ENCODE results near the gene DNMT3A.
"Not testable (repeated sequence)": the region's sequence is repeated elsewhere in the genome, so short reads cannot be mapped to it uniquely, and the experiment has no call there.

The DNMT3A gene

DNA sequence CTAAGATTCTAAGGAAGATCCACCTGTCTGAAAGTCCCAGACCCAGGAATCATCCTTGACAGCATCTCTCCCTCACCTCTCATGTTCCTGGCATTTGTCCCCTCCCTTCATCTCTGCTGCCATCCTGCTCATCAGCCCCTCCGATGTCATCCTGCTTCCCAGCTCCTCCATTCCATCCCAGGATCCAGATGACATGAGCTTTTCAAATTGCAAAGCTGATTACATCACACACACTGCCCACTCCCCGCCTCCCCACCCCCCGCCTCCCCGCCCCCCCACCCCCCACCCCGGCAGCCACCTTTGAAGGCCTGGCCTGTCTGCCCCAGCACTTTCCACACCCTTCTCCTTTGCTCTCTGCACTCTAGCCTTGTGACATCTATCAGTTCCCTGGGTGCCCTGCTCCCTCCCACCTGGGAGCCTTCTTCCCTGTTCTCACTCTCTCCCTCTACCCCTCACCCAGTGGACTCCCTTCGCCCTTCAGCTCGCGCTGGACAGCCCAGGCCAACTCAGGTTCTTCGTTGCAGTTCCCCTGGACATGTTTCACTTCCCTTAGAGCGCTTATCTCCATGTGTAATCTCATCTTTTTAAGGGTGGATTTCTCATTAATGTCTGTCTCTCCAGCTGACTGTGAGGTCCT lies 61.6 kb downstream of the DNMT3A start:
- DNase-seq = no peak

DNA sequence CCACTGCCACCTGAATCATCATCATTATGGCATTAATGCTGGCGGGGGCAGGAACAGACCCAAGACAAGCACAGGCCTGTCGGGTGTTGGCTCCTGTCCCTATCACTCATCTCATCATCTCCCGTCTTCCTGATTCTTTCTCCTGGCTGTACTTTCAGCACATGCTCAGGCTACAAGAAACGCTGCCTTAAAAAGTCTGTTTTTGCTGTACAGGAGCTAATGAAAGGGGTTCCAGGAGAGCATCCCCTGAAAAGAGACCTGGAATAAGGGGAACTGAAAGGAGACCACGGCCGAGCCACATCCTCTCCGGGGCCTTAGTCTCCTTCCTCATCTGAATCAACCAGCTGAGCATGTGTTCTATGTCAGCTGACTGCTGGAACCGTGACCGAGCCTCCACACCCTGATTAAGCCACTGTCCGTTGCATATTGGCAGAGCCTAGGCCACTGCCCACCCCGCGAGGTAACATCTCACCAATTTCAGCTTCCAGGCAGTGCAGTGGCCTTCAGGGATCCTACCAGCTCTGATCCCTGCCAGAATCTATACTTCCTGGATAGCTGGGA lies 62.6 kb downstream of the DNMT3A start:
- no peak for DNase-seq

DNA sequence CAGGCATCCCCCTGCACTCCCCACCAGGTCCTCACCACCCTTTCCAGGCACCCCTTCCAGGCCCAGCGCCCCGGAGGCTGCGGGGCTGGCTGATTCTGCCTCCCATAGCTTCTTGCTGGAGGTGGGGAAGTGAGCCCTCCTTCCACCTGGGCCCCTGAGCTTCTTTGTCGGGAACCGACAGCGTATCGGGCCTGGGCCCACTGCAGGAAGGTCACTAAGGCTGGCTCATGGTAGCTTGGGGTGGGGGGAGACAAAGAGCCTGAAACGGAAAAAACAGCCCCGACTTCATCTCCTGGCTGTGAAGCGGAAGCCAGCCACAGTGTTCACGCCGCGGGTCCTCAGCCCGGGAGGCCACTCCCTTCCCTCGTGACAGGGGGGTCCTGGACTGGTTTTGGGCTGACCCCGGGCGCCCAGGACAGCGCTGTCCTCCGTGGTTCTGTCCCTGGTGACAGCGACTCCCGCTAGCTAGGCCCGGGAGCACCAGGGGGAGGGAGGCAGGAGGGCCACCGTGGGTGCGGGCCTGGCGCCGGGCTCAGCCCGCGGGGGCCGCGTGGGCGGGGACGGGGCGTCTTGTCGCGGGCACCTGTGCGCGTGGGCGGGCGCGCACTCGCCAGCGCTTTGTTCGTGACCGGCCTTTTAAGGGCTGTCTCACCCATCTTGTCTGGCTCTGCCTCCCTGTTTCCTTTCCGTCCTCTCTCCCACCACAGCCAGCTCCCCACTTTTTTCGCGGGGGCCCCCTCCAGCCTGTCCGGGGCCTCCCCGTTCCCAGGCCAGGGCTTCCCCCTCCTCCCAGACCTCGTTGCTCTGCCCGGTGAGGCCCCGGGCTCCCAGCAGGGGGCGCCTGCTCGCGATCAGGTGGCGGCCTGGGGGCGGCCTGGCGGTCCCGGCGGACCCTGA lies 64.9 kb downstream of the DNMT3A start:
- peak; percentile 67 for DNase-seq

DNA sequence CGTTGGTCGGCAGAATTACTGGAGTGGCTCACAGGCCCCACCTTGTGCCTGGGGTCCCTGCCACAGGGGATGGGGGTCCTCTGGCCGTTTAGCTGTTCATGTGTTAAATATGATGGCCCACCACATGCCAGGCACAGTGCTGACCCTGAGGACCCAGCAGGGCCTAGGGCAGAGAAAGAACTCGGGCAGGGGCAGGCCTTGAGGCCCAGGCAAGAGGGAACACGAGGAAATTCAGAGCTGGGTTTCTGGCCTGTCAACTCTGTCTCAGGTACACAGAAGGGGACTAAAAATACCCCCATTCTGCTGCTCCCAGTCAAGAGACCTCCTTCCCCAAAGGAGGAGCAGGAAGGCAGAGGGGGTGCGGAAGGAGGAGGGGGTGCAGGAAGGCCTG lies 66.2 kb downstream of the DNMT3A start:
- no peak for DNase-seq

DNA sequence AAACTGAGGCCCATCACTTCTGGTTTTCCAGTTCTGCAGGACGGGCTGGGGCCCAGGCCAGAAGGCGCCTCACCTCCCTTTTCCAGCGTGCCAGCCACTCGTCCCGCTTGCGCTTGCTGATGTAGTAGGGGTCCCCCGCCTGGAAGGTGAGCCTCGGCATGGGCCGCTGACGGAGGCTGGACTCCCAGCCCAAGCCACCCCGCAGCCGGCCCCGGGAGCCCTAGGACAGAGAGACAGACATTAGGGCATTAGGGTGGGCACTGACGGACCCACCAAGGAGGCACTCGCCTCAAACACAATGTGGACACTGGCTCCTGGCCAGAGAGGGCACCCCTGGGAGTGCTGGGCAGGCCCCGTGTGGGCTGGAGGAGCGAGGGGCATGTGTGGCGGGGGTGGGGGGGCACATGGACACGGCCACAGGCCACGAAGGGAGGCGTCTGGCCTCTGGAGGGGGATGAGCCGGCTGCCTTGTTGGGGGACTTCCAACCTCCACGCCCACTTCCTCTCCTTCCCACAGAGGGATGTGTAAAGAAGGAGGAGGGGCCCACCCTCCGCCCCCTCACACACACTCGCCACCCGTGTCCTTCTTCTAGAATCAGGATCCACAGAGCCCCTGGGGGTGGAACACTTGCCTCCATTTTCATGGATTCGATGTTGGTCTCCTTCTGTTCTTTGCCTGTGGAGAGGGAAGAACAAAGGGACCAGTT lies 66.7 kb downstream of the DNMT3A start:
- DNase-seq = peak; percentile 54

DNA sequence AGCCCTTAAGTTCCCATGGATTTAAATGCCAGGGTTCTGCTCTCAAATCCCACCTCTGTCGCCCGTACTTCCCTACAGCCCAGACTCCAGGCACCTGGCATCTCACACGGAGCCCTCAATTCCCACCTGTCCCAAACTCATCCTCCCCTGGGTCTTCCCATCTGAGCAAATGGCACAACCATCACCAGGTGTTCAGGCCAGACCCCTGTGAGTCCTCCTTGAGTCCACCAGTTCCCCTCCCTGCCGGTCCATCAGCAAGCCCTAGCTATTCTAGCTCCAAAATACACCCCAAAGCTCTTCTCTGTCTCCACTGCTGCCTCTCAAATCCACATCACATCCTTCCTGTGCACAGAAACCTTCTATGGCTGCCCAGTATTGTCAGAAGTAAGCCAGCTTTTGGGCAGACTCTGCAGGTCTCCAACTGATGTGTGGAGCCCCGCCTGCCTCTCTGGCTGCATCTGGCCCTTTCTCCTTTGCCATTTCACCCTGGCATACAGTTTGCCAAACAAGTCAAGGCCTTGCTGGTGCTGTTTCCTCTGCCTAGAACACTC lies 67.7 kb downstream of the DNMT3A start:
- DNase-seq = no peak

DNA sequence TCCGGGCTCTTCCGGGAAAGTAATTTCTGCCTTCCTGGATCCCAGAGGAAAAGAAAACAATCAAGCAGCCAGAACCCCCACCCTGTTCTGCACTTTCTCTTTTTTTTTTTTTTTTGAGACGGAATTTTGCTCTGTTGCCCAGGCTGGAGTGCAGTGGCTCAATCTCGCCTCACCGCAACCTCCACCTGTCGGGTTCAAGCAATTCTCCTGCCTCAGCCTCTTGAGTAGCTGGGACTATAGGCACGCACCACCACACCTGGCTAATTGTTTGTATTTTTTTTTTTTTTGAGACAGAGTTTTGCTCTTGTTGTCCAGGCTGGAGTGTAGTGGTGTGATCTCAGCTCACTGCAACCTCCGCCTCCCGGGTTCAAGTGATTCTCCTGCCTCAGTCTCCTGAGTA lies 69.0 kb downstream of the DNMT3A start:
- not testable (repeated sequence) for DNase-seq

DNA sequence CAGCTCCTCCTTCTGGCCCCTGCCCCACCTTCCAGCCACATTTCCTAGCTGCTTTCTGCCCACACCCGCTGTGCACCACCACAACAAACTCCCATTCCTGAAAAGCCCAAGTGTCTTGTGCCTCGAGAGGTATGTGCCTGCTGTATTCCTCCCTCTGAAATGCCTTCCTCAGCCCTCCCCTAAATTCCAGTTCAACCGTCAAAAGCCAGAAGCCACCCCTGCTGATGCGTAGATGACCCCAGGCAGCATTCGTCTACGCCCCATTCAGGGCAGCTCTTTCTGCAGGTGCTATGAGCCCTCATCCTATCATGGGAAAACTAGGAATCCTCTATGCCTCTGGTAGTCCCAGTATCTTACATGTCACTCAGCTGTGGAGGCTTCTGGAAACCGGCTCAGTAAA lies 71.7 kb downstream of the DNMT3A start:
- no peak for DNase-seq

DNA sequence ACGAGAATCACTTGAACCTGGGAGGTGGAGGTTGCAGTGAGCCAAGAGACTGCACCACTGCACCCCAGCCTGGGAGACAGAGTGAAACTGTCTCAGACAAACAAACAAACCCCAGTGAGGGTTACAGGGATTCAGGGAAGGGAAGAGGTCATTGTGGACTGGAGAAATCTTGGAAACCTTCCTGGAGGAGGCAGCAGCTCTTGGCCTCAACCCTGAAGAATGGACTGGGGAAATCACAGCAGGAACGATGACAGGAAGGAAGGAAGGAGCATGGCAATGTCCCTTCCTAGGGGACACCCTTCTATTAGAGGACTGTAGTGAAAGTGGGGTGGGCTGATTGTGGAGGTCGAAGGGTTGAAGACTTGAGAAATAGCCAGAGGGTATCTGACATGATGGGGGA lies 72.5 kb downstream of the DNMT3A start:
- no peak for DNase-seq

DNA sequence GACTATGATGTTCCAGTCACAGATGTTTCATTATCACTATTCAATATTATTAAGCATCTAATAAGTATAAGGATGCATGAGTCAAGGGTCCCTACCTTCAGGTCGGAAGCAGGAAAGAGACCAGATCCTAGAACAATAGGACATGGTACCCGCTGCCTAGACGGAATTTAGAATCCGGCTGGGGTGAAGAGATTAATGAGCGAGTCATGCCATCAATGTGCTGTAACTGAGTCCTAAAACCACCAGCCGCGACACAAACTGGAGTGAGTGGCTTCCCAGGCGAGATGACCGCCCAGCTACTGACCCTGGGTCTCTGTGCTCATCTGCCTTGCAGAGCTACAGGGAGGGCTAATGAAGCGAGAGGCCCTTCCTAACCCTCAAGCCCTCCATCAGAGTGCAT lies 73.6 kb downstream of the DNMT3A start:
- DNase-seq = no peak

DNA sequence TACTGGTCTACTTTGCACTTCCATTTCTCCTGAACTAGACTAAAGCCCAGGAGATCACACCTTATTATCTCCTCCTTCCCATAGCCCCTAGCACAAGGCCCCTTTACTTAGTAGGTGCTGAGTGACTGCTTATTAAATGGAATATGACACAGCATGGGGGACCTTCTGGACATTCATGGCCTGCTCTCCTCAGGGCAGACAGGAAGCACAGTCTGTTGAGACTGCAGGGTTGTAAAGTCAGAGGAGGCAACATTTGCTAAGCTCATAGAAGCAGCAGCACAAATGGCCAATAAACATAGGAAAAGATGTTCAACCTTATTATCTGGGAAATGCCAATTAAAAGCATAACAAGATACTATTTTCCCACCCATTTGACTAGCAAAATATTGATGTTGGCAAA lies 75.3 kb downstream of the DNMT3A start:
- no peak for DNase-seq

DNA sequence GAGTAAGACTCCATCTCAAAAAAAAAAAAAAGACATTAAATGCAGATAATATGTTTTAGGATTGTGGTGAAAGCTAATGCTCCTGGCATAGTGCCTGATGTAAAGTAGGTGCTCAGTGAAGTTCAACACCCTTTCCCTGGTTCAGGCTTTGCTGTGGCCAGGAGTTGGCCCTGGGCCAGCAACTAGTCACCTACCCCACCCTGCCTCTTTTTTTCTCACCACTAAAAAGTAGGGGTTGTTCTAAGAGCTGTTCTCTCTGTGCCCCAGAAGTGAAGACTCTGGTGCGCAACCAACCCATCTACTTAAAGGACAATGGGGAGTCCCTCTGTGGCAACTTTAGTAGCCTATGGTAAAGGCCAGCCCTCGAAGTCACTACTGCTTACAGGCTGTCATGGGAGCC lies 75.9 kb downstream of the DNMT3A start:
- no peak for DNase-seq

DNA sequence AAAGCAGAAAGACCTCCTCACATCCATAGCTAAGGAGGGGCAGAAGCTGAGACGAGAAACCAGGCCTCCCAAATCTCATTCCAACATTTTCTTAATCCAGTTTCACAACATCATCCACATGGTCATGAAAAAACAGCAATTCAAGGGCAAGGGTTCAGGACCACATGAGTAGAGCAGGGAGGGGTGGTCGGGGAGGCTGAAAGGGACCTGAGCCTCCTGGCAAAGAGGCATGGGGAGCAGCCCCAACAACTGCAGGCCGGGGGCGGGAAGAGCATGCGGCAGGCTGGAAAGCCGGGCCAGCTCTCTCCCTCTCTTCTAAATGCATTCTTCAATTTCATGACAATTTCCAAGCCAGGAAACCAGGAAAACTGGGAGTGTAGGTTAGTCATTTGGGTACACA lies 76.7 kb downstream of the DNMT3A start:
- DNase-seq = no peak

DNA sequence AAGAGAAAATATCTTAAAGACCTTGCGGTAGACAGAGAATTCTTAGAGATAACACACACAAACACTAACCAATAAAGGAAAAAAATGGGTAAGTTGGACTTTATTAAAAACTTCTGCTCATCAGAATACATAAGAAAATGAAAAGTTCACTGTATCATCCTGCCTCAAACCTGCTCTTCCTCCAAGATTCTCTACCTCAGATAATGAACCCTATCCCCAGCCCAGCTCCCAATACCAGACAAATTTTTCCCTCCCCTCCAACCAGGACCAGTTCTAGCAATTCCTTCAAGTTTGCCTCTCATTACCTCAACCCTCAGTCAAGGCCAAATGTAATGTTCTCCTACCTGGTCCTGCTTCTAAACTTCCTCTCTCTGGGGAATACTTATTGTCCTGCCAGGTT lies 79.4 kb downstream of the DNMT3A start:
- no peak for DNase-seq

DNA sequence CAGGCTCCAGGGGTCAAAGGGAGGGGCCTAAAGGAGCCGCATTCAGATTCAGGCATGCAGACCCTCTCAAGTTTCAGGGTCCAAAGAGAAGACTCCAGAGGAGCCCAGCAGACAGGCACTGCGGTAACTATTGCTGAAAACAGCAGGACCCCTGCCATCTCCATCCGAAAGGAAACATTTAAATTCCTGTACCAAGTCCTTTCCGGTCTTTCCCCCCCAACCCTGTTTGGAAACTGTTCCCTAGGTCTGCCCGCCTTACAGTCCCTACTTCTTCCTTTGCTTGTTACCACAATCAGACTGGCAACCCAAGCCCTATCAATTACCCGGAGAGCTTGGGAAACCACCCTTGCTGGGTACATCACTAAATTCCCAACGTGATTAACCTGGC lies 82.0 kb downstream of the DNMT3A start:
- no peak for DNase-seq

DNA sequence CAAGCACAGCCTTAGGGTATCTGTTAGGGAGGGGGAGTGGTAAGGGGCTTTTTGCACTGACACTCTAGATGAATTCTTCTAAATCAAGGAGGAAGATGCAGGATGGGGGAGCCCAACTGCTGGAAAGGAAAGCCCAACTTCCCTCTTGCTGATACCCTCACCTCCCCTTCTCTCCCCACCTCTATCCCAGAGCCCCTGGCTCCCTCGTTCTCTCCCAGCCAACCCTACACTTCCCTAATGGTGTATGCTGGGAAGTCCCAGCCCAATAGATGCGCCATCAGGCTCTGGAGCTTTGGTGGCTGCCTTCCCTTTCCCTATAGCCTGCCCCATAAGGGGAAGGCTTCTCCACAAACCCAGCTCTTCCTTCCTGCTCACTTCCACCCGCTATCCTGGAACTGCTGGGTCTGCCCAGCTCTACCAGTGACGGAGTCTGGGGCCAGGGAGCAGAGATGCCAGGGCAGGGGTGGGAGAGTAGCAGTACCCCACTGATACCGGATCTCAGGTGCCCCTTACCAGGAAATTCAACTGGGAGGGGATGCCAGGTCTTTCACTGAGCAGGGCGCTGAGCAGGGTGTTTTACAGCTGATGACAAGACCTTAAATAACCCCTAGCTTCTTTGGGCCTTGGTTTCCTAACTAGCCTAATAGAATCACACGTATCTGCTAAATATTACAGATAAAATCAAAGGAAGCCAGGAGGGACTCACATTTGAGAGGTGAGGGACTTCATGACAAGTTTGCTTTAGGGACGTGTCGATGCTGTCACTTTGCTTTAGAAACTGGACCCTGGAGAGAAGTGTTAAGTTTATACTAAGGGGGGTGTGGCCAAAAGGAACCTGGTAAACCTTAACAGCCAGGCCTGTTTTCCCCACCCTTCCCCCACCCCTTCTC lies 82.6 kb downstream of the DNMT3A start:
- no peak for DNase-seq

DNA sequence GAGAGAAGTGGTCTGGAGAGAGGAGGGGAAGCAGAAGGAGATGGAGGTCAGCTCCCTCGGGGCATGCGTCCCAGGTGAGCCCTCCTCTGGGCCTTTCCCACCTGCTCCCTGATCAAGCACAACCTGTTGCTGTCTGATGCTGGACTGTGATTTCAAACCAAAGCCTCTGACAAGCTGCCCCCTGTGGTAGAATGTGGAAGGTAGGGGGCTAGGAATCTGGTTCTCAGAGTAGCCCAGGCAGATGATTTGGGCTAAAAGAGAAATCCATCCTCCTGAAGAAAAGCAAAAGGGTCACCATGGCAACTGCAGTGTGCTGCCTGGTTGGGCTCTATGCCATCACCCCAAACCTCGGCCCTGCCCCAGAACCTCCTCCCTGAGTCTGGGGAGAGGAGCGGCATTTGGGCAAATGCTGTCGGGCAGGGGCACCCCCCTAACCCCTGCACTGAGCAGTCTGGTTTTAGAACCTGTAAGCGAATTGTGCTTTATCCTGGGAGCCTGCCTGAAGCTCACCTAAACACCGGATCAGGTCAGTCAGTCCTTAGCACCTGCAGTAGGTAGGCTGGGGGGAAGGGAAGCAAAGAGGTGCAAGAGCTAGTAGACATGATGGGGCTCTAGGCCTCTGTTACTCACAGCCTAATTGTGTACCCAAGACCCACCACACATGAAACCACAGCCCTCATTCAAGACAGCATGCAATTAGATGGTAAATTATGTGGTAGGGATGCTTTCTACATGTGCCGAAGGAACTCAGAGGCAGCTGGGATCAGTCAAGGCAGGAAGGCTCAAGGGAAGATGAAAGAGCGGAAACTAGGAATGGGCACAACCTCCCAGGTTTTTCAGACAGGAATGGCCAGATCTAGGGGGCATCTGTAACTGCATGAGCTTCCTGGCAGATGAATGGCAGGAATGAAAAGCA lies 83.5 kb downstream of the DNMT3A start:
- DNase-seq = no peak

DNA sequence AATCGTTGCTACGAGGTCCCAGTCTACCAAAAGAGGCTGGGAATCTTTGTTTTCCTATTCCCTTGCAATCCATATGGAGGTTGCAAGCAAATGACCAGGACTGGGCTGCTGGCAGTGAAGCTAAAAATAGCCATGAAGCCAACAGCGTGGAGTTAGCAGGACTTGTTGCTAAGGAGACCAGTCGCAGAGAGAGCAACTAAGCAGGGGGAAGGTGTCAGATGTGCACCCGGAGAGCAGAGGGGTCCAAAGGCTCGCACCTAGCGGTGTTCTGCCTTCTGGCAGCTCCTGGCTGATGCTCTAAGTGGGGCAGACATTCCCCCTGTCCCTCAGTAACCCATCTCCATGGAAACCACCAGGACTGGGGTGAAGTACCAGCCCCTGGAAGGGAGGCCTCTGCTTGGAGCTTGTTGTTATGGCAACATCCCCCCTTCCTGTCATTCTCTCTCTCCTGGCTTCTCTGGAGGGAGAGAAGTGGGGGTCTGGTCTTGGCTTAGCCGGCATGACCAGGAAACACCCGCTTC lies 84.6 kb downstream of the DNMT3A start:
- no peak for DNase-seq

DNA sequence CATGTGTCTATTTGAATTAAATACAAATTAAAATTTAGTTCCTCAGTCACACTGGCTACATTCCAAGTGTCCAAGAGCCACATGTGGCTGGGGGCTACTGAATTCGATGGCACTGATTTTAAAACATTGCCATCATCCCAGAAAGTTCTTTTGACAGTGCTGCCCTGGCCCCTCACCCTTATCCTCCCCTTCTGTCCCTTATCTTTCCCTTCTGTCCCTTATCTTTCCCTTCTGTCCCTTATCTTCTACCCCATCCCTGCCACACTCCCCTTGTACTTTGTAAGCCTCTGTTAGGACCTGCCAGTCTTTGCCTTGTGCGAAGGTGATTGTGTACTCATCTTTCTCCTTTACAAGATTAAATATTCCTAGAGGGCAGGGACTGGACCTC lies 85.2 kb downstream of the DNMT3A start:
- no peak for DNase-seq

DNA sequence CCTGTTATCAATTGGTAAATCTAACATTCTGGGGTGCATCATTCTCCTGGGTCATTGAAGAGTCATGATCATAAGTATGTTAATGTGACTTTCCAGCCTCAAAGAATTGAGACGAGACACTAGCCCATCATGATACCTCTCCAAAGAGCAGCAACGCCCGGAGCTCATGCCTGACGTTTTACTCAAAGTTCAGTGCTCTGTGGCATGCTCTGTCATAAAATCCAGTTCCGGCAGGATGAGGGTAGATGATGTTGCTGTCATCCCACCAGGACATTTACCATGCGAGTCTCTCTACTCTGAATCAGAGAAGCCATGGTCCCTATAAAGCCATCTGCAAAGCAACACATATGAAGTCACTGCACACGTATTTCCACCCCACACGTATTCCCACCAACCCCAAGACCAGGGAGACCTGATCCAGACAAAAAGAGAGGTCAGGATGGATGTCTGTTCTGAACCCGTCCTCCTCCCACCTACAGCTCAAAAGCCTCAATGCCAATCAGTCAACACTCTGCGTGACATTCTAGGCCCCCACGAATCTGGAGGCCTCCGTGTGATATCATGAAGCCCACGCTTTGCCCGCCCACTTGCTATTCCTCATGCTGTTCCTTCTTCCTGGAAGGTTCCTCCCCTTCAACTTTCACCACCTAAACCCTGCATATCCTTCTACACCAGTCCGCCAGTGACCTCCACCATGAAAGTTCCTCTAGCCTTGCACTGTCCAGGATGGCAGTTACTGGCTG lies 85.8 kb downstream of the DNMT3A start:
- DNase-seq = no peak

Measured in effector CD4-positive, alpha-beta T cell (primary cell).